ENCODE results near the gene ANXA8L1.
"Not testable (repeated sequence)": the region's sequence is repeated elsewhere in the genome, so short reads cannot be mapped to it uniquely, and the experiment has no call there.

The ANXA8L1 gene

DNA sequence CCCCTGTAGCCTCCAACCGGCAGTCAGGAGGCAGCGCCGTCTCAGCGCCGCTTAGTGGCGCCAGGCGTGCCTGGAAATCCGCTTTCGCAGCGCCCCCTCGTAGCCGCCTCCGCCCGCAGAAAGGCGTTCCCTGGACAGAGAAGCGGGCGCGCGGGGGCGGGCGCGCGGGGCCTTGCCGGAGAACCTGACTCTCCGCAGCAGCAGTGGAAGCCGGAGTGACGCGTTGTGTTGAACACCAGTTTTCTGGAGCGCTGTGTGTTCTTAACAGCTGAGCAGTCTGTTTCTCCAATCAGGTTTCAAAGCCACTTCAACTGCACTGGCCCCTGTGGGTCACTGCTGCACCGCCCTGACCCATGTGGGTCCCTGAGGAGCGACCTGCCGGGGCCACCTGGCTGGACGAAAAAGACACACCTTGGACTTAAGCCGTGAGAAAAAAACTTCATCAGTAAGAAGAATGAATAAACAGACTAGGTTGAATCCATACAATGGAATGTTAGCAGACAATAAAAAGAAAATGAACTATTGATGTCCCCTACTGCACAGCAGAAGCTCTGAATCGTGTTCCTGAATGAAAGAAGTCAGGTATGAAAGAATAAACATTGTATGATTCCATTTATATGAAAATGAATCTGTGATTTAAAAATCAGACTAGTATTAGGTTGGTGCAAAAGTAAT lies 22.8 kb downstream of the ANXA8L1 start:
- not testable (repeated sequence) for DNase-seq

DNA sequence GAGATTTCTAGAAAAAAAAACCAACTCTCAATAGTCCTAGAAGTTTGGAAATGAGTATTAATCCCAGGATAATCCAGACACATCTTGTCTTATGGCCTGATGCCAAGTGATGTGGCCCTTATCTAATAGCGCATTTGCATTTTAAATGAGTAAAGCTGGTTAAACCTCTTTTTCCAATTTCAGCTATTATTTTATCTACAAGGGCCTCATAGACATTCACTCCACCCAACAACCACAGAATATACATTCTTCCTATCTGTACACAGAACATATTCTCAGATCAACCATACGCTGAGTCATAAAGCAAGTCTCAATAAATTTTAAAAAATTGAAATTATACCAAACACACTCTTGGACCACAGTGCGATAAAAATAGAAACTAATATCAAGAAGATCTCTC lies 34.0 kb downstream of the ANXA8L1 start:
- DNase-seq: not testable (repeated sequence)

DNA sequence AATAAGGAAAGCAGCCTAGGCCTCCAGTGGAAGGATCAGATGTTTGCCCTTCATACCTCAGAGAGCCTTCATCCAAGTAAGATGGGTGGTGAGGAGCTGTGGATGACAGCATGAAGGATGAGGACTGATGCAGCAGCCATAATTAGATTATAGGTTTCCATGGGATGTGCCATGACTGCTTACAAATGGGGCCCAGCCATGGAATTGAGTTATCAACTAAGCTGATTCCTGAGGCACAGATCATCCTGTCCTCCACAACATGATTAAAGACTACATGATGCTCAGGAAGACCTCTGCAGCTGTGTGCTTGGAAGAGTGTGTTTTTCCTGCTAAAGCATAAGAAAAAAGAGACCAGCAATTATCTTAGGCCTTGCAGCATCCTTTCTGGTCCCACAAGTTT lies 35.5 kb downstream of the ANXA8L1 start:
- DNase-seq: not testable (repeated sequence)

DNA sequence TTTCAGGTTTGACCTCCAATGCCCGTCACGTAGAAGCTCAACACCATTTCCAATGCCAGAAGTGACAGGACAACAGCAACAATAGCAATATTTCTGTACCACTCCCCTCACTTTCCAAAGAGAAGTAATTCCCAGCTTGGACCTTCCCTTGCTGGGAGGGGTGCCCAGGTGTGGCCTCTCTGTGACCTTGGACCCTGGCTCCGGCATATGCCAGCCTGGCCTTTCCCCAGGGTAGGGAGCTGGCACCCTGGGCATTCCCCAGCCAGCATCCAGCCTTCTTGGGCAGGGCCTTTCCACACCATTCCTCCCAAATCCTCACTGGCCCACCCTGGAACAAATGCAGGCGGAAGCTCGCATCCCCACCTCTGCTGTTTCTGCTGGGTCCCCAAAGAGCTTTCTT lies 37.1 kb downstream of the ANXA8L1 start:
- DNase-seq: not testable (repeated sequence)

DNA sequence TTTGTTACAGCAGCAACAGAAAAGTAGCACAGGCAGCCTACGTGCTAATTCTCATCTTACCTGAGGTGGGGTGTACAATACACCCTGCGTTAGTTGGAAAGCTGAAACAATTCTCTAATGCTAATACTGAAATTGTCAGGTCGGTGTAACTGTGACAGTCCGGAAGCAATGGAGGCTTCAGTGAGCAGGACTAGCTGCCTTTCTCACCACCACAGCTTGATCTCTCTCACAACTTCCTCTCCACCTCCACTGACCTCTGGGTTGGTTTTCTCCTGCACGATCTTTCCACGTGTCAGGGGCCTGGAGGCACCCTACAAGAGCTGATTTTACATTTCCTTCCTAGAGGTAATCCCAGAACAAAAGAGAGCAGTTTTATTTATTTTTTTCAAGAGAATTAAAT lies 39.7 kb downstream of the ANXA8L1 start:
- not testable (repeated sequence) for DNase-seq

DNA sequence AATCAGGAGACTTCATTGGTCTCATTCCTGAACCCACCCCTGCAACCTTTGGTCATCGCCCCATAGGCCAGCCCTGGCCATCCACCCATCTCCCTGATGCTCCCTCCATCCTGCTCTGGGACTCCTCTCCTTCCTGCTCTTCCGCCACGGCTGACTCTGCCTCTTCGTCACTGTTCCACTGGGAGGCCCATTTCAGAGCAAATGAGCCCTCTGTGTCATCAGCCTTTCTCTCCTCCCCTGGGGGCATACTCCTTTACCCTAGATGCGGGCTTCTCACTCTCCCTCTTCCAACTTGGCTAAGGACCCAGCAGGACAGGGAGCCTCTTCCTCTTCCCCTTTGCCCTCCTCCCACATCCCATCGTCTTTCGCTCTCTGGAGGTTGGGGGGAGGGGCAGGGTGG lies 42.7 kb downstream of the ANXA8L1 start:
- DNase-seq: not testable (repeated sequence)

DNA sequence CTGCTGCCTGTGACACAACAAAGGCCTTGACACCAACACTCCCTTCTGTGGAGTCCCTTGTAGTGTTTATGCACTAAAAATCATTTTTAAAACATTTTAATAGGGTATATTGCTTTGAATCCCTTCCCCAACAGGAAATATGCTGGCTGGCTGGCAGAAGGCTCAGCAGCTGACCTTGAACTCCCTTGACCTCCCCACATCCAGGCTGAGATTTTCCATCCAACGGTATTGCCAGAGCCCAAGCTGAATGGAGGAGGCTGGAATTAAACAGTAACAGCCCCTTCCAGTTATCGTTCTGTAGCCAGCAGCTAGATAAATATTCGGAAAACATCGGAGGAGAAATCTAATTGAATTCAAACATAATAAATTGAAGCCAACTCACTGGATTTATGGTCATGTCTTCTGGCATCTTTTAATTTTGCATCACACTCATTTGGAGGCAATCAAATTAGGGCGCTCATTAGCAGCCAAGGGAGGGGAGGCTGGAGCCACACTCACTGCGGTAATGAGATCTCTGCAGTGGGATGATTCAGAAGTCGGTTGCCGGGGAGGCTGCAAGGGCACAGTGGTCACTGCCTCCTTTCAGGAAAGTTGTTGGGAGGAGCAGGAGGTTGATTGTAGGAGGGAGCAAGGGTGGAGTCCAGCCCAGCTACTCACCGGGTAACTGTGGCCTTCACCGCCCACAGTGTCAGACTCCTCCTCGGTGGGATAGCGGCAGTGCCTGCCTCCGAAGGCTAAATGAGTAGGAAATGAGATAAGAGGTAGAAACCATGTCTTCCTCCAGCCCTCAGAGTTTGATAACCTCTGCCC lies 44.2 kb downstream of the ANXA8L1 start:
- not testable (repeated sequence) for DNase-seq

DNA sequence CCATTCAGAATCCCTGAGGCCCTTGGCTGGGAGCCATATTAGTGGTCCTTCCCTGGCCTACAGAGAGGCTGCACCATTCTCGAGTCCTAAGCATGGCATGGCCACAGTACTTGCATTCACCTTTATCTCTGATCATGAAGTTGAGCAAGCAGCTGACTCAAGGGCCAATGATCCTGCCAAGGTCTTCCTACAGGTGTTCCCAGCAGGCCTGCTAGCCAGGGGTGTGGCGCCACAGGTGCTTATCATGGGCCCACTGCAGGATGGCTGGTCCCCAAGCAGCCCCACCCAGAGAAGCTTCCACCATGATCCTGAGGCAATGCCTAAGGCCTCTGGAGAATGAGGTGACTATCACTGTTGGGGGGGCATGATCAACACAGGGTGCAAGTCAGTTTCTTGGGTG lies 48.0 kb downstream of the ANXA8L1 start:
- not testable (repeated sequence) for DNase-seq

DNA sequence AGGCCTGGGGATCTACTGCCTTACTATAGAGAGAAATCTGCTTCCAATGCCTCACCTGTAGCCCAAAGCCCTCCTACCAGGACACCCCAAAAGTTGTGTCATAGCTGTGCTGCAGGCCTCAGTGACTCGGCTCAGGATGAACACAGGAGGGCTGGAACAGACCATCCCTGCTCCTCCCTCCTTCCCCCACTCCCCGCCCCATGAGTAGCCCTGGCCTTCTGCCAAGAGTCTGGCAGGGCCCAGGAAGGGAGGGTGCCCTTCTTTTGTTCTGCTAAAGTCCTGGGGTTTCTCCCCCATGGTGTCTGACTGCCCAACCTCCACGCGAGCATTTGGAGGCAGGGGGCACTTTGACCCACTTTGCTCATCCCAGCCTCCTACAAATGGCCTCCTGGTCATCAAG lies 65.4 kb downstream of the ANXA8L1 start:
- DNase-seq: not testable (repeated sequence)

Data from 8988T (cell line).